HL-60 (cell line): ENCODE measurements around the gene L1CAM.

ENCODE experiments used
- POLR2AphosphoS5 ChIP-seq: IDR thresholded peaks from 2 replicates; pipeline ENCODE4 v1.6.1; 2012; ENCODE audit warnings: low read depth
- SPI1 ChIP-seq: IDR thresholded peaks from 2 replicates; pipeline ENCODE4 v1.6.1; 2012; ENCODE audit warnings: low read depth, mild to moderate bottlenecking, borderline replicate concordance
- TF ChIP-seq, protein P1 (sequence below): IDR thresholded peaks from one replicate; pipeline ENCODE4 v1.5.1; 2011; ENCODE audit warnings: low read length, control low read depth, inconsistent platforms; ENCODE audit not compliant: insufficient read depth
- TF ChIP-seq, protein P2 (sequence below): IDR thresholded peaks from 2 replicates; pipeline ENCODE4 v1.6.1; 2012; ENCODE audit warnings: low read depth; ENCODE audit not compliant: insufficient replicate concordance

DNA sequence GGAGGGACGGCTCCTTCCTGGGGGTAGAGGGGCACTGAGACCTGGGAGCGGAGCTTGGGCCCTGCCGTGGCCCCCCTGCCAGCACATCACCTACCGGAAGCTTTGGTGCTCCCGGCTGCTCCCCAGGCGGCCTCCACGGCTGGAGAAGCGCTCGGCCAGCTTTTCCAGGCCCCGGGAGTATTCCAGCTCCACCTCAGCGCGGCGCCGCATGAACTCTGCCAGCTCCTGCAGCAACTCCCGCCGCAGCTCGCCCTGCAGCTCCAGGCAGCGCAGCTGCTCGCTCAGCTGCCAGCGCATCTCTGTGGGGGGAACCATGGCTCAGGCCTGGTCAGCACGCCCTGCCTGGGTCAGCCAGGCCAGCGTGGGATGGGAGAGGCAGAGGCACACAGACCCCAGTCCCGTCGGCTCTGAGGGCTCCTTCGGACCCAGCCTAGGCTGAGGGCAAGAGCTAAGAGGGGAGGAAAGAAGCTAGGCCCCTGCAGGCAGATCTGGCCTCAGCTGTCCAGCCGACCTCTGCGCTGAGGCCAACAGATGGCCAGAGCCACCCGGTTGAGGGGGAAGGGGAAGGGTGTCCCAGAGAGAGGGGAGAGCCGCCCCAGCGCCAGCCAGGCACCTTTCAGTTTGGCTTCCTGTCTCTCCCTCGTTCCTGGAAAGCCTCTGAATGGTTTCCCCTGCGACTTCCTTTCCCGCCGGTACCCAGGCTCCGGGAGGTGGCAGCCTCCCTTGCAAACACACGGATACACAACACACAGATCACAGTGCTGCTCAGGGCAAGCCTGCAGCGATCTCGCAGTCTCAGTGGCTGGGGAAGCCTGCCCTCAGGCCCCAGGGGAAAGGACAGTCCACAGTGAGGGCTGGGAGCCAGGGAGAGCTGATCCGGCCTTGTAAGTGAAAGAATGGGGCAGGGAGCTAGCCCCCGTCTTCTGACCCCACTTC lies 35.8 kb upstream of the L1CAM start:
- TF ChIP-seq, protein P1, sequence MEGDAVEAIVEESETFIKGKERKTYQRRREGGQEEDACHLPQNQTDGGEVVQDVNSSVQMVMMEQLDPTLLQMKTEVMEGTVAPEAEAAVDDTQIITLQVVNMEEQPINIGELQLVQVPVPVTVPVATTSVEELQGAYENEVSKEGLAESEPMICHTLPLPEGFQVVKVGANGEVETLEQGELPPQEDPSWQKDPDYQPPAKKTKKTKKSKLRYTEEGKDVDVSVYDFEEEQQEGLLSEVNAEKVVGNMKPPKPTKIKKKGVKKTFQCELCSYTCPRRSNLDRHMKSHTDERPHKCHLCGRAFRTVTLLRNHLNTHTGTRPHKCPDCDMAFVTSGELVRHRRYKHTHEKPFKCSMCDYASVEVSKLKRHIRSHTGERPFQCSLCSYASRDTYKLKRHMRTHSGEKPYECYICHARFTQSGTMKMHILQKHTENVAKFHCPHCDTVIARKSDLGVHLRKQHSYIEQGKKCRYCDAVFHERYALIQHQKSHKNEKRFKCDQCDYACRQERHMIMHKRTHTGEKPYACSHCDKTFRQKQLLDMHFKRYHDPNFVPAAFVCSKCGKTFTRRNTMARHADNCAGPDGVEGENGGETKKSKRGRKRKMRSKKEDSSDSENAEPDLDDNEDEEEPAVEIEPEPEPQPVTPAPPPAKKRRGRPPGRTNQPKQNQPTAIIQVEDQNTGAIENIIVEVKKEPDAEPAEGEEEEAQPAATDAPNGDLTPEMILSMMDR = no peak
- TF ChIP-seq, protein P2, sequence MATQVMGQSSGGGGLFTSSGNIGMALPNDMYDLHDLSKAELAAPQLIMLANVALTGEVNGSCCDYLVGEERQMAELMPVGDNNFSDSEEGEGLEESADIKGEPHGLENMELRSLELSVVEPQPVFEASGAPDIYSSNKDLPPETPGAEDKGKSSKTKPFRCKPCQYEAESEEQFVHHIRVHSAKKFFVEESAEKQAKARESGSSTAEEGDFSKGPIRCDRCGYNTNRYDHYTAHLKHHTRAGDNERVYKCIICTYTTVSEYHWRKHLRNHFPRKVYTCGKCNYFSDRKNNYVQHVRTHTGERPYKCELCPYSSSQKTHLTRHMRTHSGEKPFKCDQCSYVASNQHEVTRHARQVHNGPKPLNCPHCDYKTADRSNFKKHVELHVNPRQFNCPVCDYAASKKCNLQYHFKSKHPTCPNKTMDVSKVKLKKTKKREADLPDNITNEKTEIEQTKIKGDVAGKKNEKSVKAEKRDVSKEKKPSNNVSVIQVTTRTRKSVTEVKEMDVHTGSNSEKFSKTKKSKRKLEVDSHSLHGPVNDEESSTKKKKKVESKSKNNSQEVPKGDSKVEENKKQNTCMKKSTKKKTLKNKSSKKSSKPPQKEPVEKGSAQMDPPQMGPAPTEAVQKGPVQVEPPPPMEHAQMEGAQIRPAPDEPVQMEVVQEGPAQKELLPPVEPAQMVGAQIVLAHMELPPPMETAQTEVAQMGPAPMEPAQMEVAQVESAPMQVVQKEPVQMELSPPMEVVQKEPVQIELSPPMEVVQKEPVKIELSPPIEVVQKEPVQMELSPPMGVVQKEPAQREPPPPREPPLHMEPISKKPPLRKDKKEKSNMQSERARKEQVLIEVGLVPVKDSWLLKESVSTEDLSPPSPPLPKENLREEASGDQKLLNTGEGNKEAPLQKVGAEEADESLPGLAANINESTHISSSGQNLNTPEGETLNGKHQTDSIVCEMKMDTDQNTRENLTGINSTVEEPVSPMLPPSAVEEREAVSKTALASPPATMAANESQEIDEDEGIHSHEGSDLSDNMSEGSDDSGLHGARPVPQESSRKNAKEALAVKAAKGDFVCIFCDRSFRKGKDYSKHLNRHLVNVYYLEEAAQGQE = no peak
- TF ChIP-seq SPI1 (no peak), POLR2AphosphoS5 (0 out of 2 replicates have a peak, but pooled peaks have one; percentile 11)
